Spinal cord (tissue), 10 donors: ENCODE data around the gene GSTA1. TPM values are rescaled to one million over a fixed set of nuclear protein-coding genes. Genes with fewer than 3 reads are reported as not detected.
"Not testable (repeated sequence)": the region's sequence is repeated elsewhere in the genome, so short reads cannot be mapped to it uniquely, and the experiment has no call there.

Source experiments
- DNase-seq, 6 donors: peaks; one replicate each; pipeline versions ENCODE4 v3.0.0 to v3.0.0-alpha.2; 2013 to 2015; ENCODE audit warnings: low spot score in 6 of 6, low read depth in 4 of 6
- H3K27ac ChIP-seq: one replicate; pipeline ENCODE4 v1.5.1; 2013; ENCODE audit warnings: low read depth, low read length, control low read depth
- H3K27me3 ChIP-seq: one replicate; pipeline ENCODE4 v1.6.1; 2013; ENCODE audit warnings: low read length; ENCODE audit not compliant: control insufficient read depth, insufficient read depth
- H3K36me3 ChIP-seq: one replicate; pipeline ENCODE4 v1.6.1; 2013; ENCODE audit warnings: low read length; ENCODE audit not compliant: control insufficient read depth, insufficient read depth
- H3K4me1 ChIP-seq: one replicate; pipeline ENCODE4 v1.6.1; 2013; ENCODE audit warnings: low read length; ENCODE audit not compliant: control insufficient read depth, insufficient read depth
- H3K4me3 ChIP-seq: one replicate; pipeline ENCODE4 v1.5.1; 2013; ENCODE audit warnings: low read depth, low read length, control low read depth
- H3K9me3 ChIP-seq: one replicate; pipeline ENCODE4 v1.6.1; 2013; ENCODE audit warnings: low read length; ENCODE audit not compliant: control insufficient read depth, insufficient read depth
- WGBS: methylation state at CpG from one replicate; pipeline ENCODE4 v1.1.5; 2013; ENCODE audit warnings: missing lambda C conversion rate; ENCODE audit not compliant: insufficient coverage; 5-methylcytosine and 5-hydroxymethylcytosine counted together
- polyA plus RNA-seq, 2 donors: library from polyadenylated mRNA; unstranded; fragments of 120-200 nt; gene quantifications; one replicate each; pipeline ENCODE4 v1.2.1, GENCODE V29; 2013; ENCODE audit not compliant: insufficient read length in 2 of 2
- total RNA-seq, 2 donors: library from RNA; depleted of rRNA in 1 of 2; stranded (reverse); fragments of 120-200 nt in 1 of 2; fragments of >200 nt in 1 of 2; gene quantifications; one replicate each; pipeline versions ENCODE4 v1.2.3 to v1.2.4, GENCODE V29; 2013 to 2014
- donor health status: healthy.

The GSTA1 gene
- total and polyA plus RNA-seq, 4 donors, result 0.43 to 0.72 (median 0.50) TPM; not detected in 1

GRCh38 chr6:52814545-52814944 is 10.9 kb upstream of the GSTA1 start:
- not testable (repeated sequence) for H3K27me3 ChIP-seq
- WGBS, result 50% methylated on average over 1 of the region's 3 CpGs

GRCh38 chr6:52809777-52810176 is 6.2 kb upstream of the GSTA1 start:
- WGBS, result no CpG with 5 or more reads among the region's 4 CpGs
- H3K36me3 ChIP-seq, H3K4me1 ChIP-seq, DNase-seq, H3K4me3 ChIP-seq, H3K9me3 ChIP-seq, H3K27ac ChIP-seq, H3K27me3 ChIP-seq: not testable (repeated sequence)

More at GRCh38 chr6:52814545-52814944, 10.9 kb upstream of the GSTA1 start:
- H3K27ac ChIP-seq, DNase-seq, H3K9me3 ChIP-seq, H3K36me3 ChIP-seq, H3K4me3 ChIP-seq, H3K4me1 ChIP-seq: not testable (repeated sequence)

- H3K4me3 ChIP-seq, result no peak overlapping the region
- DNase-seq, result no peak
- H3K27me3 ChIP-seq, result no peaks in the 10 kb centered on the region
- no peaks in the 10 kb centered on the region for H3K36me3 ChIP-seq
- H3K4me1 ChIP-seq, result no peaks in the 10 kb centered on the region
- 93% methylated on average over 3 of the region's 5 CpGs for WGBS
- no peaks in the 10 kb centered on the region for H3K9me3 ChIP-seq
- no peak overlapping the region for H3K27ac ChIP-seq
Measured at GRCh38 chr6:52808660-52809059, 5.0 kb upstream of the GSTA1 start.

GRCh38 chr6:52802806-52803205 is 810 bp downstream of the GSTA1 start:
- Histone ChIP-seq H3K27me3 (no peaks in the 10 kb centered on the region), H3K27ac (no peak overlapping the region), H3K36me3 (no peaks in the 10 kb centered on the region), H3K4me3 (no peak overlapping the region), H3K9me3 (no peaks in the 10 kb centered on the region), H3K4me1 (no peaks in the 10 kb centered on the region)
- DNase-seq, result no peak
- 88% methylated on average over 1 of the region's 1 CpG for WGBS

- Histone ChIP-seq H3K9me3 (no peaks in the 10 kb centered on the region), H3K36me3 (no peaks in the 10 kb centered on the region), H3K27ac (no peak overlapping the region), H3K4me1 (no peaks in the 10 kb centered on the region), H3K4me3 (no peak overlapping the region), H3K27me3 (no peaks in the 10 kb centered on the region)
- no peak for DNase-seq
- WGBS, result no CpG with 5 or more reads among the region's 2 CpGs
Measured at GRCh38 chr6:52801188-52801841, 2.3 kb downstream of the GSTA1 start.

- H3K27ac ChIP-seq, H3K4me1 ChIP-seq, H3K4me3 ChIP-seq, H3K27me3 ChIP-seq, H3K9me3 ChIP-seq, DNase-seq, H3K36me3 ChIP-seq: not testable (repeated sequence)
- WGBS, result no CpG with 5 or more reads among the region's 1 CpG
Measured at GRCh38 chr6:52799272-52799671, 4.3 kb downstream of the GSTA1 start.

- not testable (repeated sequence) for H3K36me3 ChIP-seq, DNase-seq, H3K27ac ChIP-seq, H3K9me3 ChIP-seq, H3K4me1 ChIP-seq, H3K27me3 ChIP-seq, H3K4me3 ChIP-seq
- 100% methylated on average over 2 of the region's 2 CpGs for WGBS
Measured at GRCh38 chr6:52794366-52794765, 9.2 kb downstream of the GSTA1 start.

- no peak overlapping the region for H3K4me3 ChIP-seq
- DNase-seq, result peak in 1 of 6 donors; percentile 5
- H3K9me3 ChIP-seq, result no peaks in the 10 kb centered on the region
- no peak overlapping the region for H3K27ac ChIP-seq
- H3K4me1 ChIP-seq, result no peaks in the 10 kb centered on the region
- H3K27me3 ChIP-seq, result no peaks in the 10 kb centered on the region
- no CpG with 5 or more reads among the region's 1 CpG for WGBS
- H3K36me3 ChIP-seq, result no peaks in the 10 kb centered on the region
Measured at GRCh38 chr6:52790861-52791260, 12.8 kb downstream of the GSTA1 start.

GRCh38 chr6:52789658-52790057 is 14.0 kb downstream of the GSTA1 start:
- H3K27me3 ChIP-seq, H3K4me3 ChIP-seq, H3K27ac ChIP-seq, H3K4me1 ChIP-seq, DNase-seq, H3K36me3 ChIP-seq, H3K9me3 ChIP-seq: not testable (repeated sequence)
- no CpG with 5 or more reads among the region's 1 CpG for WGBS

GRCh38 chr6:52788478-52788877 is 15.1 kb downstream of the GSTA1 start:
- no CpG with 5 or more reads among the region's 3 CpGs for WGBS
- no peak overlapping the region for H3K27ac ChIP-seq
- H3K4me1 ChIP-seq, result no peaks in the 10 kb centered on the region
- no peak overlapping the region for H3K4me3 ChIP-seq
- H3K9me3 ChIP-seq, result no peaks in the 10 kb centered on the region
- H3K27me3 ChIP-seq, result no peaks in the 10 kb centered on the region
- H3K36me3 ChIP-seq, result no peaks in the 10 kb centered on the region
- DNase-seq, result no peak
